Fibroblast of lung (primary cell): ENCODE data around the gene CFAP141.

Source experiments
- CTCF ChIP-seq, 2 donors: IDR thresholded peaks in 1 of 2; conservative IDR thresholded peaks in 1 of 2; 1 replicate in 1 of 2; 2 replicates in 1 of 2; pipeline ENCODE4 v1.5.1; 2011 to 2012; ENCODE audit warnings: low read length in 2 of 2, control low read depth in 1 of 2, inconsistent platforms in 1 of 2, low read depth in 1 of 2, mild to moderate bottlenecking in 1 of 2
- EZH2 ChIP-seq: IDR thresholded peaks from 2 replicates; pipeline ENCODE4 v1.5.1; 2012; ENCODE audit warnings: low read length, control low read depth, mild to moderate bottlenecking; ENCODE audit errors: missing control alignments

GRCh38 chr1:154171880-154172279, 34.3 kb downstream of the CFAP141 start:
- no peak for TF ChIP-seq CTCF (conservative IDR thresholded peaks at IDR 0.05 in 1 of 2, IDR thresholded peaks at IDR 0.05 in 1 of 2; ENCODE audit: low read depth in 1 of 2, low read length in 2 of 2)
- no peak for TF ChIP-seq EZH2
